NCI-H748 (cell line): ENCODE data around the gene GPRC5B.
A peak's percentile ranks its signal among the peaks of the same experiment; 100 is the strongest.

Experiments used
- DNase-seq: peaks from one replicate; lab custom pipeline; 2025; ENCODE audit not compliant: unreplicated experiment; lab: John Stamatoyannopoulos, UW

The GPRC5B gene

DNA sequence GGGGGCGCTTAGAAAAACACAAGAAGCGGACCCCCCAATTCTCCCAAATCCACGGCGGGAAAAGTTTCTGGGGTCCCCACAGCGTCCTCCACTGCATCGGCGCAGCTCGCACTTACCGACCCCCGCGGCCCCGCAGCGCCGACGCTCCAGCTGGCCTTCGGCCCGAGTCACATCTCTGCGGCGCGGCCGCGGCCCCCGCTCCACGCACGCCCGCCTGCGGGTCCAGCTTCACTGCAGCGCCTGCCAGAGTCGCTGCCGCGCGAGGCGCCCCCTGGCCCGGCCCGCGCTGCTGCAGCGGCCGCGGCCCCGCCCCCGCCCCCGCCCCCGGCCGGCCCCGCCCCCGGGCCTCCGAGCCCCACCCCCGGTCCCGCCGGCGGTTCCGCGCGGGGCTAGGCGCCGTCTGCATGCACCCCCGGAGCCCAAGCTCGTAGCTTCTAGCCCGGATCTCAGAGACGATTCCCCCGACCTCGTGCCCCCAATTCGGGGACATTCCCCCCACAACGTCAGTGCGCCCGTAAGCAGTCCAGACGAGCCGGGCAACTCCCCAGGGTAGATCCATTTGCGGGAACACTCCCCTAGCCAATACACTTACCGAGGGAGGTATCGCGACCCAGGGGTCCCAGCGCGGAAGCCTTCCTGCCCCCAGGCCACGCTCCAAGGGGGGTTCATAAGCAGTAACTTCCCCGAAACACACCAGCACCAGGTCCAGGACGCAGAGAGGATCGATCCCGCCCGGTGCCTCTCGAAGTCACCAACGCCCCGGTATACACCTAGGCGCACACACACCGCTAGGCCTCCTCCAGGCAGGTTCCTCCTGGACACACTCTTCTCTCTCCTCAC, at the start of gene GPRC5B:
GPRC5B (minus strand) TSS at position 238 of the 840 bp plus-strand sequence. CDS start 12,003 bp downstream, outside the sequence.
- peak; percentile 71 for DNase-seq

DNA sequence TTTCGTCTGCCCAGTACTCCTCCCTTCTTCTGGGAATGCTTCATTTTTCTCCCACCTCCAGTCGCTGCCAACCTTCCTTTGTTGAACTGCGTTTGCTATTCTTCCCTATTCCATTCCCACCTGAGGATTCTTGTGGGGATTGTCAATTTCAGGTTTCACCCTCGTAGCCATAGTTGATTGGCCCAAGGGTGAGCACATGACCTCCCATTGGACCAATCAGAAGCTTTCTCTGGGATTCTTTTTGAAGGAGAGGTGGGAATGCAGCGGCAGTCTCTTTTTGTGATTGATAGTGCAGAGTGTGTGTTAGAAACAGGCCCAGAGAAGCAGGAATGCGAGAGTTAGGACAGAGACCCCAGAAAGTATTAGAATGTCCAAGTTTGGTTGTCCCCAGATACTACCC, 49.1 kb upstream of the GPRC5B start:
- DNase-seq: no peak

GRCh38 chr16:19929062-19929511, 44.4 kb upstream of the GPRC5B start:
- DNase-seq: no peak

DNA sequence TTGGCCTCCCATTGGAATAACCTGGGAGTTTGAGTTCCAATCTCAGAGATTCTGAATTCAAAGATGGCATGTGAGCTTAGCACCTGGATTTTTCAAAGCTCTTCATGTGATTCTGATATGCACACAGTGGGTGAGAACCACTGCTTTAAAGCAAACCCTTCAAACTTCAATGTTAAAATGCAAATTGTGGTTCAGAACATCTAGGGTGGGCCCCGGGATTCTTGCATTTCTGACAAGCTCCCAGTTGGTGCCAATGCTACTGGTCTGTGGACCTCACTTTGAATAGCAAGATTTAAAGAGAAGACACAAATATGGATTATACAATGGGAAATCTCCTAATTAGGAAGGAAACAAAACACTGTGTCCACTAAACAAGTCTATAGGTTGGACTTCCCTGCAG, 43.8 kb upstream of the GPRC5B start:
- DNase-seq: no peak

GRCh38 chr16:19926449-19927390, 42.1 kb upstream of the GPRC5B start:
- no peak for DNase-seq

GRCh38 chr16:19923396-19923795, 38.7 kb upstream of the GPRC5B start:
- peak; percentile 6 for DNase-seq

- DNase-seq: no peak
These were observed 34.5 kb upstream of the GPRC5B start for GRCh38 chr16:19919142-19919541.

GRCh38 chr16:19916064-19916463, 31.4 kb upstream of the GPRC5B start:
- DNase-seq: no peak

- no peak for DNase-seq
These were observed 30.2 kb upstream of the GPRC5B start for GRCh38 chr16:19914877-19915276.

- peak; percentile 50 for DNase-seq
These were observed 28.6 kb upstream of the GPRC5B start for GRCh38 chr16:19913340-19913645.

DNA sequence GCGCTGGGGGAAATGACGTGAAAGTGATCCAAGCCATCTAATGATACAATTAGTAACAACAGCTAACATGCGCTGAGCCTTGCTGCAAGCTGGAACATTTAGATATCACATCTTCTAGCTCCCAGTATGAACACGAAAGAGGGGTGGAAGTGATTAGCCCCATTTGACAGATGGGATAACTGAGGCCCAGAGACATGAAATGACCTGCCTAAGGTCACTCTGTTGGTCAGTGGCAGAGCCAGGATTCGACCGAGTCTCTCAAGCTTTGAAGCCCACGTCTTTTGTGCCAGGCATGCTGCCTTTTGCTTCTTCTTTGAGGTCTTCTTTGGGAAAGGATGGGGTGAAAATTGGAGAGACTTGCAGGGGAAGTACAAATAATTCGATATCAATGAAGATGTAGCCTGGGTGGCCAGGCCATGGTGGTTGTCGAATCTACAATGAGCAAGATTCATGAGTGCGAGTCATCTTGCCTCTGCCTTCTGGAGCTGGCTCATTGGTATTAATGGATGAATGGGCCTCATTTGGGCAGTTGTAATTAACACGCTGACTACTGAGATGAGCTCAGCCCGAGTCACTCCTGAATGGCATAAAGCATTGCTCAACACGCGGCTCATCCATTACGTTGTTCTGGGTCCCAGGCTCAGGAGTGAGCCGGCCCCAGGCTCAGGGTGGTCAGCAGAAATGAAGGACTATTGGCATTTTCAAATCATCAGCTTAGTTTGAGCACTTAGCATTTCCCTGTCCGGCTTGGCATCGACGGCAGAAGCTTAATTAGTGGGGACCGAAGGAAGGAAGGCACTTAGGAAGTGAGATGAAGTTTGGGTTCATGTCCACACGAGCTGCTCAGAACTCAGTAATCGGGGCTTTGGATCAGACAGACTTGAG, 28.0 kb upstream of the GPRC5B start:
- peak; percentile 35 for DNase-seq

DNA sequence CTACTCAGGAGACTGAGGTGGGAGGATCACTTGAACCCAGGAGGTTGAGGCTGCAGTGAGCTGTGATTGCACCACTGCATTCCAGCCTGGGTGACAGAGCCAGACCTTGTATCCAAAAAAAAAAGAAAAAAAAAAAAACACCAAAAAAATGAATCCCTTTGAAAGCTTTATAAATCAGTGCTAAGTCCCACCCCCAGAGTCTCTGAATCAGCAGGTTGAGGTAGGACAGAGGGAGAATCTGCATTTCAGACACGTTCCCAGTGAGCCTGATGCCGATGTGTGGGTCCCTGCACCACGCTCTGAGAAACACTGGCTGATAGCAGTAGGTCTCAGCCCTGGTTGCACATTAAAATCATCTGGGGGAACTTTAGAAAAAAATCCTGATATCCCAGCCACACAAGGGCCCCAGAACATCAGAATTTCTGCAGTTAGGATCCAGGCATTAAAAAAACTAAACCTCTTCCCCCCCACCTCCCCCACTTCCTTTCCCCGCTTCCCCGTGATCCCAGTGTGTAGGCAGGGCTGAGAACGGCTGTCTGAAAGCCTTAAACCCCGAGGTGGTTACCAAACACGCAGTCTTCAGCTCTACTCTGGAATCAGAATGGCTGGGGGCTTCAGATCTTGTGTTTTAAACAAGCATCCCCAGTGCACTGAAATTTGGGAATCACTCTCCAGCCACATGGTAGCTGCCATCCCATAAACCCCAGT, 27.3 kb upstream of the GPRC5B start:
- no peak for DNase-seq

DNA sequence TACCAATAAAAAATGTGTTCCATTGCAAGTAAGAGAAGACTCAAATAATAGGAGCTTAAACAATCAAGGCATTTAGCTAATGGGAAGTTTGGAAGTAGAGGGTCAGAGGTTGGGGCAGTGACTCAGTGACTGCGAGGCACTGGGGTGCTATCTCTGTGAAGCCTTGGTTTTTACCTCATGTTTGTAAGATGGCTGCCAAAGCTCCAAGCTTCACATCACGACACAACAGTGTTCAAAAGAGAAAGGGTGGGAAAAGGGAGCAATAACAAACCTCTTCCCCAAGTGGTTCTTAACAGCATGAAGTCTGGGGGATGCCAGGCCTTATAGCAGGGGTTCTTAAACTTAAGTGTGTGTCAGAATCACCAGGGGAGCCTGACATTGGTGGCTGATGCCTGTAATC, 26.6 kb upstream of the GPRC5B start:
- no peak for DNase-seq

GRCh38 chr16:19909750-19910322, 25.2 kb upstream of the GPRC5B start:
- no peak for DNase-seq

- no peak for DNase-seq
These were observed 24.3 kb upstream of the GPRC5B start for GRCh38 chr16:19908921-19909320.

- peak; percentile 77 for DNase-seq
These were observed 22.7 kb upstream of the GPRC5B start for GRCh38 chr16:19907161-19907992.

GRCh38 chr16:19901164-19901563, 16.5 kb upstream of the GPRC5B start:
- no peak for DNase-seq

- DNase-seq: no peak
These were observed 14.9 kb upstream of the GPRC5B start for GRCh38 chr16:19899605-19899955.

- peak; percentile 68 for DNase-seq
These were observed 14.4 kb upstream of the GPRC5B start for GRCh38 chr16:19898924-19899604.
